Keratinocyte (primary cell): ENCODE results near the gene RHOJ. TPM values are rescaled to one million over a fixed set of nuclear protein-coding genes. Genes with fewer than 3 reads are reported as not detected.

Experiments used
- DNase-seq: peaks from one replicate; pipeline ENCODE4 v3.0.0-alpha.2; 2011; ENCODE audit warnings: low read depth, missing footprints, low spot score
- FAIRE-seq: peaks from 2 replicates; lab custom pipeline; 2011; peaks lifted over from hg19 to GRCh38; lab: Jason Lieb, UNC
- H2AFZ ChIP-seq: 2 replicates; pipeline ENCODE4 v1.6.0; 2012; ENCODE audit warnings: low read length, control low read depth, inconsistent platforms; ENCODE audit not compliant: control insufficient read depth
- H3K27ac ChIP-seq: 2 replicates; pipeline ENCODE4 v1.5.1; 2011; ENCODE audit warnings: low read length; ENCODE audit not compliant: control insufficient read depth, insufficient read depth
- H3K27me3 ChIP-seq: 3 replicates; pipeline ENCODE4 v1.6.0; 2011; ENCODE audit warnings: low read length; ENCODE audit not compliant: control insufficient read depth, insufficient read depth; ENCODE audit errors: extremely low read depth
- H3K36me3 ChIP-seq, 2 experiments: 2 replicates in 1 of 2; 3 replicates in 1 of 2; pipeline ENCODE4 v1.5.1; 2011; ENCODE audit warnings: low read length in 2 of 2, mild to moderate bottlenecking in 1 of 2; ENCODE audit not compliant: control insufficient read depth in 2 of 2, insufficient read depth in 2 of 2; ENCODE audit errors: extremely low read depth in 1 of 2
- H3K4me1 ChIP-seq: 3 replicates; pipeline ENCODE4 v1.5.1; 2011; ENCODE audit warnings: low read length; ENCODE audit not compliant: control insufficient read depth, insufficient read depth; ENCODE audit errors: extremely low read depth
- H3K4me2 ChIP-seq: 3 replicates; pipeline ENCODE4 v1.6.0; 2011; ENCODE audit warnings: low read depth, low read length; ENCODE audit not compliant: control insufficient read depth, insufficient read depth; ENCODE audit errors: extremely low read depth
- H3K4me3 ChIP-seq, 3 experiments: fragments of 200-600 bp in 1 of 3; sonication (generic) in 1 of 3; 2 replicates in 2 of 3; 3 replicates in 1 of 3; pipeline ENCODE4 v1.5.1; 2011 to 2016; ENCODE audit warnings: low read length in 3 of 3, mild to moderate bottlenecking in 3 of 3, control low read depth in 2 of 3, inconsistent platforms in 1 of 3, low read depth in 1 of 3, mixed read lengths in 1 of 3, mixed run types in 1 of 3, moderate library complexity in 1 of 3; ENCODE audit not compliant: control insufficient read depth in 2 of 3, insufficient read depth in 2 of 3; ENCODE audit errors: extremely low read depth in 1 of 3
- H3K79me2 ChIP-seq: 2 replicates; pipeline ENCODE4 v1.6.0; 2012; ENCODE audit warnings: low read length; ENCODE audit not compliant: control insufficient read depth, insufficient read depth
- H3K9ac ChIP-seq: 3 replicates; pipeline ENCODE4 v1.6.0; 2011; ENCODE audit warnings: low read length; ENCODE audit not compliant: control insufficient read depth, insufficient read depth; ENCODE audit errors: extremely low read depth
- H3K9me1 ChIP-seq: 3 replicates; pipeline ENCODE4 v1.6.0; 2011; ENCODE audit warnings: low read length; ENCODE audit not compliant: control insufficient read depth, insufficient read depth; ENCODE audit errors: extremely low read depth
- H3K9me3 ChIP-seq: 2 replicates; pipeline ENCODE4 v1.5.1; 2012; ENCODE audit warnings: low read depth, low read length; ENCODE audit not compliant: control insufficient read depth
- H4K20me1 ChIP-seq: 3 replicates; pipeline ENCODE4 v1.6.0; 2011; ENCODE audit warnings: low read length; ENCODE audit not compliant: control insufficient read depth, insufficient read depth; ENCODE audit errors: extremely low read depth
- CTCF ChIP-seq, 3 experiments: IDR thresholded peaks in 1 of 3; conservative IDR thresholded peaks in 1 of 3; optimal IDR thresholded peaks in 1 of 3; 2 replicates in 2 of 3; 3 replicates in 1 of 3; pipeline versions ENCODE3 to v1.5.1; 2011; ENCODE audit warnings: low read length in 3 of 3, mild to moderate bottlenecking in 3 of 3, moderate library complexity in 2 of 3, control low read depth in 1 of 3, inconsistent platforms in 1 of 3; ENCODE audit not compliant: insufficient read depth in 2 of 3; ENCODE audit errors: extremely low read depth in 1 of 3
- EZH2 ChIP-seq: IDR thresholded peaks from one replicate; pipeline ENCODE4 v1.6.1; 2012; ENCODE audit warnings: inconsistent platforms, mild to moderate bottlenecking, low read length, moderate library complexity
- dilution Hi-C: fragments of 300-500 bp; cut with MboI; formaldehyde crosslinking; loops from one replicate; pipeline ENCODE4 v1.7.0; 2020; ENCODE audit warnings: low sequenced_read_pairs; ENCODE audit not compliant: extremely low pct_ligation_motif_present
- polyA plus RNA-seq, 5 experiments: library from polyadenylated mRNA; depleted of rRNA in 3 of 5; stranded (reverse) in 3 of 5; stranded (forward) in 1 of 5; unstranded in 1 of 5; fragments of >200 nt; gene quantifications; 1 replicate in 1 of 5; 2 replicates in 3 of 5; 3 replicates in 1 of 5; pipeline versions ENCODE4 v1.2.1 to v1.2.3, GENCODE V29; 2011 to 2012; ENCODE audit warnings: missing spikeins in 2 of 5, low read depth in 1 of 5, low replicate concordance in 1 of 5

RHOJ gene
- polyA plus RNA-seq, 1 donor (not counting 4 experiments of a cell fraction or from before 2014, with no cell fraction given): 0.46 TPM

GRCh38 chr14:63240221-63240620 lies 36.0 kb downstream of the RHOJ start:
- no peak for FAIRE-seq
- dilution Hi-C loops: no loop called here
- Histone ChIP-seq H3K4me3 (no peak overlapping the region), H3K4me1 (no peaks in the 10 kb centered on the region), H3K79me2 (no peaks in the 10 kb centered on the region), H2AFZ (no peak overlapping the region), H3K27me3 (no peaks in the 10 kb centered on the region), H3K9me1 (no peaks in the 10 kb centered on the region), H3K9me3 (no peaks in the 10 kb centered on the region), H3K9ac (no peak overlapping the region), H3K4me2 (no peak overlapping the region), H3K36me3 (no peaks in the 10 kb centered on the region), H3K27ac (no peak overlapping the region), H4K20me1 (no peaks in the 10 kb centered on the region)
- DNase-seq: no peak
- TF ChIP-seq CTCF (optimal IDR thresholded peaks at IDR 0.05 in 1 of 3, IDR thresholded peaks at IDR 0.05 in 1 of 3, conservative IDR thresholded peaks at IDR 0.05 in 1 of 3; ENCODE audit: extremely low read depth in 1 of 3, insufficient read depth in 2 of 3, low read length in 3 of 3) (no peak), EZH2 (no peak)

- dilution Hi-C loops: no loop called here
- no peak for FAIRE-seq
Measured at GRCh38 chr14:63241096-63241495, 36.9 kb downstream of the RHOJ start.

More at GRCh38 chr14:63241096-63241495, 36.9 kb downstream of the RHOJ start:
- H3K9me3 ChIP-seq: no peaks in the 10 kb centered on the region
- TF ChIP-seq EZH2 (no peak), CTCF (optimal IDR thresholded peaks at IDR 0.05 in 1 of 3, IDR thresholded peaks at IDR 0.05 in 1 of 3, conservative IDR thresholded peaks at IDR 0.05 in 1 of 3; ENCODE audit: extremely low read depth in 1 of 3, insufficient read depth in 2 of 3, low read length in 3 of 3) (no peak)
- no peaks in the 10 kb centered on the region for H3K79me2 ChIP-seq
- no peaks in the 10 kb centered on the region for H3K27me3 ChIP-seq
- no peak overlapping the region for H2AFZ ChIP-seq
- no peak for DNase-seq
- no peak overlapping the region for H3K4me2 ChIP-seq
- no peaks in the 10 kb centered on the region for H3K36me3 ChIP-seq
- no peak overlapping the region for H3K9ac ChIP-seq
- H3K9me1 ChIP-seq: no peaks in the 10 kb centered on the region
- no peaks in the 10 kb centered on the region for H4K20me1 ChIP-seq
- H3K27ac ChIP-seq: no peak overlapping the region
- no peak overlapping the region for H3K4me3 ChIP-seq
- H3K4me1 ChIP-seq: no peaks in the 10 kb centered on the region
